Vagina (tissue), 2 donors: Measurements from ENCODE around the gene DLGAP5. TPM values are rescaled to one million over a fixed set of nuclear protein-coding genes. Genes with fewer than 3 reads are reported as not detected.

Experiments used
- DNase-seq, 2 donors: peaks; one replicate each; pipeline ENCODE4 v3.0.0-alpha.2; 2017; ENCODE audit errors: extremely low spot score in 2 of 2
- H3K27ac ChIP-seq: fragments of 200-600 bp; sonication (generic); one replicate; pipeline ENCODE4 v1.5.1; 2019
- H3K27me3 ChIP-seq: fragments of 200-600 bp; sonication (generic); one replicate; pipeline ENCODE4 v1.5.1; 2019
- H3K36me3 ChIP-seq, 2 donors: fragments of 200-600 bp; sonication (generic); one replicate each; pipeline ENCODE4 v1.5.1; 2017 to 2019
- H3K4me1 ChIP-seq: fragments of 200-600 bp; sonication (generic); one replicate; pipeline ENCODE4 v1.5.1; 2019
- H3K4me3 ChIP-seq, 2 donors: fragments of 200-600 bp; sonication (generic); 1 replicate in 1 of 2; 2 replicates in 1 of 2; pipeline ENCODE4 v1.5.1; 2016 to 2019
- H3K9me3 ChIP-seq: fragments of 200-600 bp; sonication (generic); one replicate; pipeline ENCODE4 v1.5.1; 2019
- POLR2A ChIP-seq, 2 donors: fragments of 450-650 bp; IDR thresholded peaks; one replicate each; pipeline ENCODE4 v1.6.1; 2017; ENCODE audit warnings: antibody characterized with exemption in 2 of 2, mild to moderate bottlenecking in 2 of 2, moderate library complexity in 2 of 2
- POLR2AphosphoS5 ChIP-seq, 2 donors: sonication (generic); formaldehyde crosslinking; IDR thresholded peaks; one replicate each; pipeline ENCODE4 v1.9.0; 2017; ENCODE audit warnings: antibody characterized with exemption in 2 of 2, mild to moderate bottlenecking in 2 of 2, low read depth in 1 of 2; ENCODE audit not compliant: insufficient read depth in 1 of 2
- intact Hi-C: fragments of 100-400 bp; cut with DNase I; formaldehyde crosslinking; loops from one replicate; pipeline ENCODE4 v1.15.1; 2023
- total RNA-seq: library from RNA; depleted of rRNA; stranded (reverse); fragments of >200 nt; gene quantifications from one replicate; pipeline ENCODE4 v1.2.3, GENCODE V29; 2016
- TF ChIP-seq, protein P1 (sequence below), 3 experiments: fragments of 450-650 bp in 2 of 3; fragments of 200-600 bp in 1 of 3; sonication (generic) in 1 of 3; IDR thresholded peaks; one replicate each; pipeline ENCODE4 v1.5.1; 2017 to 2019; ENCODE audit warnings: antibody characterized with exemption in 3 of 3, mild to moderate bottlenecking in 2 of 3, moderate library complexity in 2 of 3

DLGAP5 gene
- total RNA-seq, 1 donor from 2014 or later: 2.2 TPM

DNA sequence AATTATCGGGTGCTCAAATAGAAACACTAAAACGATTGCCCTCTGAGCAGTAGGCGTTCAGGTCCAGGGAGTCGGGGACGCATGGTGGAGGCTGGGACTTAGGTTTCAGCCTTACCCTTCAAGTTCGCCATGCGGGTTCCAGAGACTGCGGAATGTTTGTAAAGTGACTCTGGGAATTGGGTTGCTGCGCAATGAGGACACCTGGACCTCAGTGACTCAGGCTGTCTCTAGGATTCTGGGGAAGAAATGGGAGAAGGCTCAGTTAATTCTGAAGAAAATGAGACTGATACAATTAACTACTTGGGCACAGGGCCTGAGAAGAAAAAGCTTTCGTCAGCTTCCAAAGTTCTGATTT lies 61.2 kb downstream of the DLGAP5 start:
- intact Hi-C loops: no loop called here
- Histone ChIP-seq H3K36me3 (no peaks in the 10 kb centered on the region), H3K27me3 (no peaks in the 10 kb centered on the region), H3K4me3 (peak overlapping the region; percentile 56 to 94), H3K27ac (peak overlapping the region; percentile 99), H3K9me3 (no peaks in the 10 kb centered on the region), H3K4me1 (peaks cover 84% of the 10 kb centered on the region)
- DNase-seq: peak in 1 of 2 donors; percentile 87
- TF ChIP-seq, protein P1, sequence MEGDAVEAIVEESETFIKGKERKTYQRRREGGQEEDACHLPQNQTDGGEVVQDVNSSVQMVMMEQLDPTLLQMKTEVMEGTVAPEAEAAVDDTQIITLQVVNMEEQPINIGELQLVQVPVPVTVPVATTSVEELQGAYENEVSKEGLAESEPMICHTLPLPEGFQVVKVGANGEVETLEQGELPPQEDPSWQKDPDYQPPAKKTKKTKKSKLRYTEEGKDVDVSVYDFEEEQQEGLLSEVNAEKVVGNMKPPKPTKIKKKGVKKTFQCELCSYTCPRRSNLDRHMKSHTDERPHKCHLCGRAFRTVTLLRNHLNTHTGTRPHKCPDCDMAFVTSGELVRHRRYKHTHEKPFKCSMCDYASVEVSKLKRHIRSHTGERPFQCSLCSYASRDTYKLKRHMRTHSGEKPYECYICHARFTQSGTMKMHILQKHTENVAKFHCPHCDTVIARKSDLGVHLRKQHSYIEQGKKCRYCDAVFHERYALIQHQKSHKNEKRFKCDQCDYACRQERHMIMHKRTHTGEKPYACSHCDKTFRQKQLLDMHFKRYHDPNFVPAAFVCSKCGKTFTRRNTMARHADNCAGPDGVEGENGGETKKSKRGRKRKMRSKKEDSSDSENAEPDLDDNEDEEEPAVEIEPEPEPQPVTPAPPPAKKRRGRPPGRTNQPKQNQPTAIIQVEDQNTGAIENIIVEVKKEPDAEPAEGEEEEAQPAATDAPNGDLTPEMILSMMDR (IDR thresholded peaks at IDR 0.05): no peak
- TF ChIP-seq POLR2AphosphoS5 (IDR thresholded peaks at IDR 0.05; ENCODE audit: insufficient read depth in 1 of 2, low read depth in 1 of 2) (no peak), POLR2A (IDR thresholded peaks at IDR 0.05) (no peak)

GRCh38 chr14:55129428-55130195 lies 61.8 kb downstream of the DLGAP5 start:
- no peak for TF ChIP-seq POLR2A (IDR thresholded peaks at IDR 0.05)
- TF ChIP-seq, protein P1 (IDR thresholded peaks at IDR 0.05): no peak
- TF ChIP-seq POLR2AphosphoS5 (IDR thresholded peaks at IDR 0.05; ENCODE audit: insufficient read depth in 1 of 2, low read depth in 1 of 2): peak in 1 of 2 donors; percentile 76
- H3K27ac ChIP-seq: peak overlapping the region; percentile 99
- H3K36me3 ChIP-seq: no peaks in the 10 kb centered on the region
- peak in 1 of 2 donors; percentile 91 for DNase-seq
- no peaks in the 10 kb centered on the region for H3K9me3 ChIP-seq
- H3K4me3 ChIP-seq: peak overlapping the region; percentile 56 to 94
- intact Hi-C loops: loop anchor here (10.0 kb wide), 1 partner anchor 75 kb away; the partner anchor contains the start of gene MAPK1IP1L
- H3K27me3 ChIP-seq: no peaks in the 10 kb centered on the region
- peaks cover 84% of the 10 kb centered on the region for H3K4me1 ChIP-seq

DNA sequence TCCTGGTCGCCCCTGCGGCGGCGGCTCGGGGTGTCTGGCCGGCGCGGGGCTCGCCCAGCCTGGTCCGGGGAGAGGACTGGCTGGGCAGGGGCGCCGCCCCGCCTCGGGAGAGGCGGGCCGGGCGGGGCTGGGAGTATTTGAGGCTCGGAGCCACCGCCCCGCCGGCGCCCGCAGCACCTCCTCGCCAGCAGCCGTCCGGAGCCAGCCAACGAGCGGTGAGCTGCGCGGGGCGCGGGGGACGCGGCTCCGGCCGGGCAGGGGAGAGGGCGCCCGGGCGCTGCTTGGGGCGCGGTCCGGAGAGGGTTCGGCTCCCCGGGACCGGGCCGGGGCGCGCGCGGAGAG lies 62.3 kb downstream of the DLGAP5 start, which contains the start of gene LGALS3:
TSS of gene LGALS3 (plus strand) at position 167 of the 342 bp plus-strand sequence. CDS start 8,122 bp downstream, outside the sequence.
- Histone ChIP-seq H3K9me3 (no peaks in the 10 kb centered on the region), H3K36me3 (no peaks in the 10 kb centered on the region), H3K27me3 (no peaks in the 10 kb centered on the region), H3K4me3 (peak within 1 kb of the TSS; percentile 56 to 94), H3K27ac (peak within 1 kb of the TSS; percentile 99), H3K4me1 (peaks cover 82% of the 10 kb centered on the region)
- TF ChIP-seq POLR2AphosphoS5 (IDR thresholded peaks at IDR 0.05; ENCODE audit: insufficient read depth in 1 of 2, low read depth in 1 of 2): no peak
- peak in 1 of 2 donors; percentile 81 for TF ChIP-seq POLR2A (IDR thresholded peaks at IDR 0.05)
- intact Hi-C loops: loop anchor here (10.0 kb wide), 1 partner anchor 74 kb away; the partner anchor contains the start of gene MAPK1IP1L
- peak in 1 of 2 donors; percentile 88 for DNase-seq

DNA sequence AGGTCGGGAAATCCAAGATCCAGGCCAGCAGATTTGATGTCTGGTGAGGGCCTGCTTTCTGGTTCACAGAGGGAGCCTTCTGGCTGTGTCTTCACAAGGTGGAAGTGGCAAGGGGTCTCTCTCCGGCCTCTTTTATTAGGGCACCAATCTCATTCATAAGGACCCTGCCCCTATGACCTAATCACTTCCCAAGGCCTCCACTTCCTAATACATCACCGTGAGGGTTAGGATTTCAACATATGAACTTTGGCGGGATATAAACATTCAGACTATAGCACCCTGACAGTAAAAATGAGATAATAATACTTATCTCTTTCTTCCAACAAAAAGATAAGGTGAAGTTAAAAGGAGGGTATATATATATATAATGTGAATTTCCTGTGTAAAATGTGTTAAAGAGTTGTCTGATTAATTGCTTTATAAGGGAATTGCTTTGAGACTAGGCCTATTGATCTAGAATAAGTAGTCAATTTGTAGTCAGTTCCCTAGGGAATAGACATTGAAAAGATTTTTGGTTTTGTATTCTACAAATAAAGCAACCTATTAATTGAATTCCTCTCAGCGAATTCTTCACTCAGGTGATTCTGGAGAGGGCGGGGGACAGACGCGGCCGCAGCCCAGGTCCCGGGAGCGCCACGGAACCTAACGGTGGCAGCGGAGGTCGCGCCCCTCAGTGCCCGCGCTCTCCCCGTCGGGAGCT lies 62.8 kb downstream of the DLGAP5 start:
- H3K9me3 ChIP-seq: no peaks in the 10 kb centered on the region
- H3K4me3 ChIP-seq: peak overlapping the region; percentile 56 to 94
- TF ChIP-seq, protein P1 (IDR thresholded peaks at IDR 0.05): no peak
- TF ChIP-seq POLR2AphosphoS5 (IDR thresholded peaks at IDR 0.05; ENCODE audit: insufficient read depth in 1 of 2, low read depth in 1 of 2): peak in 1 of 2 donors; percentile 68
- no peaks in the 10 kb centered on the region for H3K36me3 ChIP-seq
- peaks cover 82% of the 10 kb centered on the region for H3K4me1 ChIP-seq
- intact Hi-C loops: loop anchor here (10.0 kb wide), 1 partner anchor 74 kb away; the partner anchor contains the start of gene MAPK1IP1L
- H3K27me3 ChIP-seq: no peaks in the 10 kb centered on the region
- peak overlapping the region; percentile 99 for H3K27ac ChIP-seq
- peak in 1 of 2 donors; percentile 84 for DNase-seq

DNA sequence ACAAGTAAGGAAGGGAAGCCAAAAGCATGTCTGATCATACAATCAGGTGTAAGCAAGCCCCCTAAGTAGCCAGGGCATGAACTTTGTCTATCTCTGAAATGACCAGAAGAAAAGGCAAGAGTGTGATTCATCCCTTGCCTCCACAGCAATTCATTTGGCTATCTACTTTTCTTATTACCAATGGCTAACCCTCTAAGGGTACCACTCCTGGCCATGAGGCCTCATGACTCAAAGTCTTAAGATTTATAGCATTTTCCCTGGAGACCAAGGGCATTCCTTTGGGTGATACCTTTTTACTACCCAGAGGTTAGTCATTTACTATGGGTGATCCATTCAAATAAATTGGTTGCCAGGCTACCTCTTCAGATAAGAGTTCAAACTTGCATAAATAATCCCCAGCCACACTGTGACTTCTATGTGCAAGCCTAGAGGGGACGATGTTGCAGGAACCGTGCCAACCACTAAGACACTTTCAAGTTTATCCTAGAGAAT lies 63.9 kb downstream of the DLGAP5 start:
- H3K27me3 ChIP-seq: no peaks in the 10 kb centered on the region
- no peak for TF ChIP-seq POLR2AphosphoS5 (IDR thresholded peaks at IDR 0.05; ENCODE audit: insufficient read depth in 1 of 2, low read depth in 1 of 2)
- no peak for TF ChIP-seq POLR2A (IDR thresholded peaks at IDR 0.05)
- TF ChIP-seq, protein P1 (IDR thresholded peaks at IDR 0.05): no peak
- peak in 1 of 2 donors; percentile 84 for DNase-seq
- peaks cover 82% of the 10 kb centered on the region for H3K4me1 ChIP-seq
- H3K9me3 ChIP-seq: no peaks in the 10 kb centered on the region
- H3K4me3 ChIP-seq: no peak overlapping the region
- peak overlapping the region; percentile 99 for H3K27ac ChIP-seq
- no peaks in the 10 kb centered on the region for H3K36me3 ChIP-seq
- intact Hi-C loops: loop anchor here (10.0 kb wide), 1 partner anchor 73 kb away; the partner anchor contains the start of gene MAPK1IP1L
